Measurements from ENCODE around the gene BIN2.
"Not testable (repeated sequence)": the region's sequence is repeated elsewhere in the genome, so short reads cannot be mapped to it uniquely, and the experiment has no call there.

Gene BIN2

DNA sequence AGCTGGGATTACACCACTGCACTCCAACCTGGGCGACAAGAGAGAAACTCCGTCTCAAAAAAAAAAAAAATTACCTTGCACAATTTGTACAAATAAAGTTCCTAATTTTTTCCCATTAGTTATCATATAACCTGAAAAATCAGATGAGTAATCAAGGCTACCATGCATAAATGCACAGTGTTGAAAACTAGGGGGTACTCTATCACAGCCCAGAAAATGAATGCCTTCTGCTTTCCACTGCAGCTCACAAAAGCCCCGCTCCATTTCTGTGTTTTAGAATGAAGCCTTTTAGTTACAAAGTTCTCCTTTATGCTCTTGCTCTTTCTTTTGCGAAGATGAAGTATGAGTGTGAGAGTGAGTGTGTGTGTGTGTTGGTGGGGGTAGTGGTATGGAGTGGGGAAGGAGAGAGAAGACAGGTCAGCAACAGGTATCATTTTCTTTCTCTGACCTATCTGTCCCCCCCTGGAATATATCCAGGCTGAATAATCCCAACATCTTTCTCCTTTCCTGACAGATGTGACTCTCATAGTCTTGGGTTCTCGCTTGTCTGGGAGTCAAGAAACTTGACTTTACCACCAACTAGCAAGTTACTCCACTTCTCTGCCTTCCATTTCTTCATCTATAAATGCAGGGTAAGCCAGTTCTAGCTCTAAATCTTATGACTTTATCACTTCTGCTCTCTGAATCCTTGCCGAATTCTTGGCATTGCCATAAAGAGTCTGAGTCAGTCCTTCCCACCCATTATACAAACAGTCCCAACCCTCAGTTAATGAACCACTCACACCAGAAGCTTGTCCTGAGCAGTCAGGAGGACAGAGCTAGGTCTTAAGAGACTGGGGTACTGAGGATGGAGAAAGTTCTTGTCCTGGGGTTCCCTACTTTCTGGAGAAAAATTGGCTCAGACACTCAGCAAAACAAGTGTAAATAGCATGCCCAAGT, 16.1 kb downstream of the BIN2 start:
- DNase-seq: no peak

GRCh38 chr12:51306507-51306906, 17.5 kb downstream of the BIN2 start:
- DNase-seq: no peak

DNA sequence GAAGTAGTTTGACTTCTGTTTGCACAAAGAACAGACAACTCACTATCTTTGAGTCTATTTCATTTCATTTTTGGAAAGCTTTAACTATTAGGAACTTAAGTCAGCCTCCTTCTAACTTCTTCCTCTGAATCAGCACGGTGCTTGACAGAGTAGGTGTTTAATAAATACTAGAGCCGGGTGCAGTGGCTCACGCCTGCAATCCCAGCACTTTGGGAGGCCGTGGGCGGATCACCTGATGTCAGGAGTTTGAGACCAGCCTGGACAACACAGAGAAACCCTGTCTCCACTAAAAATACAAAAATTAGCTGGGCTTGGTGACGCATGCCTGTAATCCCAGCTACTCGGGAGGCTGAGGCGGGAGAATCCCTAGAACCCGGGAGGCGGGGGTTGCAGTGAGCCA, 23.2 kb downstream of the BIN2 start:
- not testable (repeated sequence) for DNase-seq

DNA sequence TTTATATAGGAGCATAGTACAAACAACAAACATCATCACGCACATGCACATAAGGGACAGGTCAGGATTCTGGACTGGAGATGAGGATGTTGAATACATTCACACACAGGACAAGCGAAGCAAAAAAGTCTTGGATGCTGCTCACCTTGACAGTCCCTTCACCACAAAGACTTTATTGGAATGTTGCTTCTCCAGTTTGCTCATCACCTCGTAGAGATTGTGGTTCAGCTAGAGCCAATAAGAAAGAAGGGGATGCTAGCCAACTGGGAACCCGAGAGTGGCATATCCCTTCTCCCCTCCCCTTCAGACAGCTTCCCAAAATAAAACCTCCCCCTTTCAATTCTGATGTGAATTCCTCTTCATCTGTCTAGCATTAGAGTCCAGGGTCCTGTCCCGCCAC, 28.3 kb downstream of the BIN2 start:
- DNase-seq: no peak

GRCh38 chr12:51294097-51294496, 29.9 kb downstream of the BIN2 start:
- DNase-seq: not testable (repeated sequence)

GRCh38 chr12:51293696-51294095, 30.3 kb downstream of the BIN2 start:
- DNase-seq: no peak

GRCh38 chr12:51291603-51292513, 32.1 kb downstream of the BIN2 start:
- not testable (repeated sequence) for DNase-seq

- no peak for DNase-seq
Observed at GRCh38 chr12:51285843-51286242, 38.1 kb downstream of the BIN2 start.

DNA sequence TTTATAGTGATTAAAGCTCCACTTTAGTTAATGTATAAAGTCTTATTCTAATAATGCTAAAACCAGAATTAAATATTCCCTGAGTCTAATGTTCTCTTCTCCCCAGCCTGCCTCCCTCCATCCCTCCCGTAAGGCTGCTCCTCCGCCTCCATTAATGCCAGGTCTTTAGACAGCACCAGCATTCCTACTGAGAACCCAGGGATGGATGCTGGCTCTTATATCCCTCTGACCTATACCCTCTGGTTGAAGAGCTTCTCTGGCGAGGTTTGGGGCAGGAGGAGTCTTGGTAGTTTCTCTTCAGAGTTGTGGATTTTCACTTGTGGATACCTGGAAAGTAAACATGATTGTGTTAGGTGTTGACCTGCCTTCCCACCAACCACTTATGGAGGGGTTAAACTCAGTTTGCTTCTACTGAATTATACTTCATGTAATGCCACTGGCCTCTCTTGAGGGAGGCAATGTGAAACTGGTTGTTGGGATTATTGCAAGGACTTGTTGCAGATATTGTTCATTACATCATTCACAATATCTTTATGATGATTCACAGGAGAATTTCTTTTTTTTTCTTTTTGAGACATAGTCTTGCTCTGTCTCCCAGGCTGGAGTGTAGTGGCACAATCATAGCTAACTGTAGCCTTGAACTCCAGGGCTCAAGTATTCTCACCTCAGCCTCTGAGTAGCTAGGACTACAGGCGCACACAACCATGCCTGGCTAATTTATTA, 42.6 kb downstream of the BIN2 start:
- DNase-seq: no peak

GRCh38 chr12:51275088-51275487, 48.9 kb downstream of the BIN2 start:
- DNase-seq: no peak

GRCh38 chr12:51272810-51273209, 51.2 kb downstream of the BIN2 start:
- not testable (repeated sequence) for DNase-seq

- DNase-seq: no peak
Observed at GRCh38 chr12:51270951-51271518, 52.9 kb downstream of the BIN2 start.

DNA sequence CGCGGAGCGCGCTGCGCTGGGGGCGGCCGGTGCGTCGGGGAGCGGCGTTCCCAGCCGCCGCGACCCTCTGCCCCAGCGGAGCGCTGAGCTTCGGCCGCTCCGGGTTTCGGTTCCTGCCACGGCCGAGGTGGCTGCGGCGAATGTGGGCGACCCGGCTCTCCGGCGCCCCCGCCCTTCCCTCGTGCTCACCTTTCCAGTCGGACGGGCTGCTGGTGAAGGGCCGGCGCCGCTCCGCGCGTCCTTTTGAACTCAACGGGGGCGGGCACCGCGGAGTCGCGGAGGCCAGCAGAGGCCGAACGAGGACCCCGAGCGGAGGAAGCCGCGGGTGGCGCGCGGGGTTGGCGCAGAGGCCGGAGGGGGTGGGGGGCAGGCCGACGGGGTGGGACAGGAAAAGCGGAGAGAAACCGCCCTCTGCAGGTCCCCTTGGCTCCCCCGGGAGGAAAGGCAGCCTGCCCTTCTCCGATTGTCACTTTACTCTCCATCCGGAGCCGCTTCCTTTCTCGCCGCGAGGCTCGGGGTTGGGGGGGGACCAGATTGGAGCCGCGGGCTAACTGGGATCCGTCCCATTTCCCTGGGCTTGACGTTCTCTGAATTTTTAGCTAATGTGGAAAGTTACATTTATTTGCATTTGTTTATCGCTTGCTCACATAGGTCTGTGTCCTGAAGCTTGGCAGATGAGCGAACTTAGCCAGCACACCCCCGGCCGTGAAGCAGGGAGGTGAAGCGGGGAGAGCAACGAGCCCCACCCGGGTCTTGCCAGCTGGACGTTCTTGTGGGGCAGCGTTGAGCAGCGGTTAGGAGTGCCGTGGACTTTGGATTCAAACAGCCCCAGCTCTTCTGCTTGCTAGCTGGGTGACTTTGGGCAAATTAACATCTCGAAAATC, 53.7 kb downstream of the BIN2 start, which contains the start of gene SMAGP:
SMAGP (minus strand) TSS at position 349 of the 884 bp plus-strand sequence. CDS start 1,137 bp downstream, outside the sequence.
- DNase-seq: peak; percentile 46 to 55

GRCh38 chr12:51269174-51270066, 54.6 kb downstream of the BIN2 start:
- peak; percentile 63 to 66 for DNase-seq

DNA sequence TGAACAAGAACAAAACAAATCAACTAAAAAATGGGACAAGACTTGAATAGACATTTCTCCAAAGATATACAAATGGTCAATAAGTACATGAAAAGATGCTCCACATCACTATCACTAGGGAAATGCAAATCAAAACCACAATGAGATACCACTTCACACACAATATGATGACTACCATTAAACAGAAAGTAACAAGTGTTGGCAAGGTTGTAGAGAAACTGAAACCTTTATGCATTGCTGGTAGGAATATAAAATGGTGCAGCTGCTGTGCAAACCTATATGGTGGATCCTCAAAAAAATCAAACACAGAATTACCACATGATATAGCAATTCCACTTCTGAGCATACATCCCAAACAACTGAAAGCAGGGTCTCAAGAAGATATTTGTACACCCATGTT, 59.0 kb downstream of the BIN2 start:
- DNase-seq: no peak

DNA sequence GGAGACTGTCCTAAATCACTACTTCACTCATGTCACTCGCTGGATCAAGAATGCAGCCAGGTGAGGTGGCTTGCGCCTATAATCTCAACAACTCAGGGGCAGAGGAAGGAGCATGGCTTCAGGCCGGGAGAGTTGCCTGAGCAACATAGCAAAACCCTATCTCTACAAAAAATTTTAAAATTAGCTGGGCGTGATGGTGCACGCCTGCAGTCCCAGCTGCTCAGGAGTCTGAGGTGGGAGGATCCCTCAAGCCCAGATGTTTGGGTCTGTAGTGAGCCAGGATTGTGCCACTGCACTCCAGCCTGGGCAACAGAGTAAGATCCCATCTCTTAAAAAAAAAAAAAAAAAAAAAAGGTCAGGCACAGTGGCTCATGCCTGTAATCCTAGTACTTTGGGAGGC, 59.7 kb downstream of the BIN2 start:
- no peak for DNase-seq

GRCh38 chr12:51263341-51263740, 60.6 kb downstream of the BIN2 start:
- no peak for DNase-seq

DNA sequence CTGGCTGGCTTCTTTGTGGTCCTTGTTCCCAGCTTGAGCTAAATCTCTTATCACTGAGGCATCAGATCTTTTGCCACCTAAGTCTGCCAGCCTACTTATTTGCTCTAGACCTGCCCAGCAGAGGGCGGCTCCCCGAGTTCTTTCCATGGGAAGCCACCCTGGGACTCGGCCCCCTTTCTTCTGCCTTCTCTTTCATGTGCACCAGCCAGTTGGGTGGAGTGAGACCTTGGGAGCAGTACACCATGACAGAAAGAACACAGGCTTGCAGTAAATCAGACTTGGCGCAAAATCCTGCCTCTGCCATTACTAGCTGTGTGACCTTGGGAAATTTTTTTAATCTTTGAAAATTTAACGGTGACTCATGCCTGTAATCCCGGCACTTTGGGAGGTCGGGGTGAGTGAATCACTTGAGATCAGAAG, 61.2 kb downstream of the BIN2 start:
- DNase-seq: peak in 1 of 2 donors; percentile 54

DNA sequence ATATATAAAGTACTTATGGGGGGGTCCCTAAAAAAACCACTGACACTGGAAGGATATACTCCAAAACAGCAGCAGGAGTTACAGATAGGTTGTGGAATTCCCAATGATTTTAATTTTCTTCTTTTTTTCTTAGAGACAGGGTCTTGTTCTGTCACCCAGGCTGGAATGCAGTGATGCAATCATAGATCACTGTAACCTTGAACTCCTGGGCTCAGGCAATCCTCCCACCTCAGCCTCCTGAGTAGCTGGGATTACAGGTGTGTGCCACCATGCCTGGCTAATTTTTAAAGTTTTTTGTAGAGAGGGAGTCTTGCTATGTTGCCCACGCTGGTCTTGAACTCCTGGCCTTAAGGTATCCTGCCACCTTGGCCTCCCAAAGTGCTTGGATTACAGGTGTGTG, 64.4 kb downstream of the BIN2 start:
- not testable (repeated sequence) for DNase-seq

DNA sequence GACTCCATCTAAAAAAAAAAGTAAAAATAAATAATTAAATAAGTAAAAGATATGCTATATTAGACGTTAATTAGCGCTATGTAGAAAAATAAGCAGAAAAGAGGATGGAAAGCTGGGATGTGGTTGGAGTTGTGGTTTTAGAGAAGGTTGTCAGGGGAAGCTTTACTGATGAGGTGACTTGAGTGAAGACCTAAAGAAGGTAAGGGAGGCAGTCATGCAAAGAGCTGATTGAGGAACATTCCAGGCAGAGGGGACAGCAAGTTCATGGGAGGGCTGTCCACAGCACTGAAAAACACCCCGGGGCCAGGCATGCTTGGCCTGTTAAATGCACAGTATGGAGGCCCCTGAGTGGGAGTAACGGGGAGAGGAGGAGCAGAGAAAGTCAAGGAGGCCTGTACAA, 69.4 kb downstream of the BIN2 start:
- DNase-seq: no peak
